NCI-H69 (cell line): ENCODE results near the gene TPD52L2.
"Not testable (repeated sequence)": the region's sequence is repeated elsewhere in the genome, so short reads cannot be mapped to it uniquely, and the experiment has no call there.

Source experiments
- DNase-seq: peaks from one replicate; lab custom pipeline; 2025; lab: John Stamatoyannopoulos, UW

TPD52L2 gene

GRCh38 chr20:63855363-63856097, 9.5 kb upstream of the TPD52L2 start:
- DNase-seq, result no peak

GRCh38 chr20:63856098-63856511, 9.0 kb upstream of the TPD52L2 start:
- DNase-seq, result peak; percentile 15

- DNase-seq, result no peak
These were observed 7.2 kb upstream of the TPD52L2 start for GRCh38 chr20:63857764-63858392.

- DNase-seq, result peak; percentile 38
These were observed 6.5 kb upstream of the TPD52L2 start for GRCh38 chr20:63858393-63859165.

- no peak for DNase-seq
These were observed 5.8 kb upstream of the TPD52L2 start for GRCh38 chr20:63859166-63859699.

GRCh38 chr20:63860325-63861051, 4.6 kb upstream of the TPD52L2 start:
- no peak for DNase-seq

GRCh38 chr20:63861365-63861934, 3.6 kb upstream of the TPD52L2 start, which contains the start of gene ABHD16B:
ABHD16B (plus strand) TSS chr20:63861498; CDS start chr20:63861541, 43 bp downstream.
- no peak for DNase-seq

GRCh38 chr20:63861981-63862901, 2.8 kb upstream of the TPD52L2 start:
- no peak for DNase-seq

- DNase-seq, result no peak
These were observed 1.9 kb upstream of the TPD52L2 start for GRCh38 chr20:63863021-63863797.

GRCh38 chr20:63863798-63864544, 1.1 kb upstream of the TPD52L2 start:
- peak; percentile 84 for DNase-seq

GRCh38 chr20:63864545-63864977, 509 bp upstream of the TPD52L2 start:
- DNase-seq, result no peak

GRCh38 chr20:63867042-63867441, 2.0 kb downstream of the TPD52L2 start:
- DNase-seq, result not testable (repeated sequence)

- no peak for DNase-seq
These were observed 3.2 kb downstream of the TPD52L2 start for GRCh38 chr20:63868264-63868663.

- DNase-seq, result no peak
These were observed 8.5 kb downstream of the TPD52L2 start for GRCh38 chr20:63873477-63873971.

GRCh38 chr20:63874241-63874640, 9.2 kb downstream of the TPD52L2 start:
- not testable (repeated sequence) for DNase-seq

GRCh38 chr20:63876489-63877036, 11.5 kb downstream of the TPD52L2 start:
- DNase-seq, result no peak

- no peak for DNase-seq
These were observed 12.8 kb downstream of the TPD52L2 start for GRCh38 chr20:63877755-63878470.
